HCT116 (cell line): ENCODE results near the gene SH2D3C. TPM values are rescaled to one million over a fixed set of nuclear protein-coding genes. Genes with fewer than 3 reads are reported as not detected.

ENCODE experiments used
- ATAC-seq: fragments of 200-7000 bp; cut with Tn5 transposase; 2 replicates; pipeline ENCODE4 v1.9.1; 2020; ENCODE audit warnings: mild to moderate bottlenecking, moderate library complexity
- BruUV-seq: library from RNA; stranded (reverse); fragments of 400-500 nt; replicated peaks from 2 replicates; lab custom pipeline; 2021; lab: Mats Ljungman, UMichigan
- CTCF ChIA-PET: fragments of 300-600 bp; sonication (Branson Sonifier 250); formaldehyde crosslinking; loops from one replicate; lab custom pipeline; 2021; ENCODE audit warnings: antibody characterized with exemption; lab: Charles Lee
- POLR2A ChIA-PET: fragments of 300-600, 350-600 bp; sonication (Branson Sonifier 250); formaldehyde crosslinking; loops from one replicate; lab custom pipeline; 2021; ENCODE audit warnings: antibody characterized with exemption; lab: Charles Lee
- RAD21 ChIA-PET, 2 experiments: fragments of 300-600 bp; sonication (Branson Sonifier 250); formaldehyde crosslinking; loops; one replicate each; lab custom pipeline; 2023; ENCODE audit warnings: low total read pairs in 2 of 2; ENCODE audit not compliant: uncharacterized antibody in 2 of 2, unreplicated experiment in 2 of 2, low non-redundant PET in 1 of 2; lab: Charles Lee
- DNase-seq: peaks from one replicate; pipeline ENCODE4 v3.0.0-alpha.2; 2010; ENCODE audit warnings: low read depth, low spot score
- H2AFZ ChIP-seq: fragments of 200-600 bp; shearing (Covaris generic), sonication (generic); 2 replicates; pipeline ENCODE4 v1.6.1; 2017; ENCODE audit warnings: low read depth, mixed run types, mixed read lengths, antibody characterized with exemption, low read length; ENCODE audit not compliant: poor library complexity, severe bottlenecking
- H3K27ac ChIP-seq: 2 replicates; pipeline ENCODE4 v1.5.1; 2012; ENCODE audit warnings: low read depth, low read length
- H3K27me3 ChIP-seq: fragments of 200-600 bp; sonication (generic); 2 replicates; pipeline ENCODE4 v1.6.1; 2016; ENCODE audit warnings: mixed run types, low read length, mixed read lengths; ENCODE audit not compliant: insufficient read depth
- H3K36me3 ChIP-seq, 2 experiments: fragments of 200-500 bp in 1 of 2; fragments of 200-600 bp in 1 of 2; sonication (Bioruptor generic) in 1 of 2; sonication (generic) in 1 of 2; 2 replicates each; pipeline versions ENCODE4 v1.5.1 to v1.6.1; 2014 to 2016; ENCODE audit warnings: low read length in 2 of 2, inconsistent platforms in 1 of 2, mixed read lengths in 1 of 2, mixed run types in 1 of 2; ENCODE audit not compliant: insufficient read depth in 2 of 2, control insufficient read depth in 1 of 2
- H3K4me1 ChIP-seq, 2 experiments: fragments of 200-600 bp in 1 of 2; sonication (generic) in 1 of 2; 2 replicates each; pipeline versions ENCODE4 v1.5.1 to v1.6.1; 2012 to 2017; ENCODE audit warnings: low read length in 2 of 2, inconsistent platforms in 1 of 2, mild to moderate bottlenecking in 1 of 2, mixed read lengths in 1 of 2, mixed run types in 1 of 2, moderate library complexity in 1 of 2; ENCODE audit not compliant: insufficient read depth in 2 of 2, control insufficient read depth in 1 of 2
- H3K4me2 ChIP-seq: fragments of 200-600 bp; sonication (generic); 2 replicates; pipeline ENCODE4 v1.6.1; 2017; ENCODE audit warnings: mixed run types, low read length, mixed read lengths
- H3K4me3 ChIP-seq, 2 experiments: fragments of 200-600 bp in 1 of 2; sonication (generic) in 1 of 2; replicated peaks in 1 of 2; 2 replicates each; pipeline ENCODE4 v1.5.1; 2011 to 2016; ENCODE audit warnings: low read length in 2 of 2, control low read depth in 1 of 2, low read depth in 1 of 2, mild to moderate bottlenecking in 1 of 2, mixed read lengths in 1 of 2, mixed run types in 1 of 2
- H3K79me2 ChIP-seq: fragments of 200-600 bp; sonication (generic); 2 replicates; pipeline ENCODE4 v1.6.1; 2017; ENCODE audit warnings: mild to moderate bottlenecking, mixed run types, low read length, moderate library complexity, mixed read lengths; ENCODE audit not compliant: insufficient read depth
- H3K9ac ChIP-seq: fragments of 200-600 bp; sonication (generic); 2 replicates; pipeline ENCODE4 v1.6.1; 2016; ENCODE audit warnings: low read length, mixed read lengths
- H3K9me2 ChIP-seq: fragments of 200-600 bp; sonication (generic), shearing (Covaris generic); 2 replicates; pipeline ENCODE4 v1.6.1; 2017; ENCODE audit warnings: mixed run types, mild to moderate bottlenecking, moderate library complexity; ENCODE audit not compliant: insufficient read depth
- H3K9me3 ChIP-seq, 2 experiments: fragments of 200-500 bp in 1 of 2; fragments of 200-600 bp in 1 of 2; sonication (Bioruptor generic) in 1 of 2; sonication (generic) in 1 of 2; 2 replicates each; pipeline ENCODE4 v1.6.1; 2014 to 2017; ENCODE audit warnings: low read length in 2 of 2, mixed read lengths in 2 of 2, inconsistent platforms in 1 of 2, low read depth in 1 of 2, mild to moderate bottlenecking in 1 of 2, mixed run types in 1 of 2, moderate library complexity in 1 of 2; ENCODE audit not compliant: control insufficient read depth in 1 of 2, insufficient read depth in 1 of 2
- H4K20me1 ChIP-seq: fragments of 200-600 bp; sonication (generic), shearing (Covaris generic); 2 replicates; pipeline ENCODE4 v1.6.1; 2017; ENCODE audit warnings: mixed run types, mild to moderate bottlenecking, moderate library complexity; ENCODE audit not compliant: insufficient read depth
- ATF3 ChIP-seq: IDR thresholded peaks from 2 replicates; pipeline ENCODE4 v1.6.1; 2012
- CBX3 ChIP-seq: IDR thresholded peaks from 2 replicates; pipeline ENCODE4 v1.6.1; 2012; ENCODE audit warnings: low read depth
- CEBPB ChIP-seq: IDR thresholded peaks from 2 replicates; pipeline ENCODE4 v1.6.1; 2012; ENCODE audit warnings: low read depth
- EGR1 ChIP-seq: IDR thresholded peaks from 2 replicates; pipeline ENCODE4 v1.6.1; 2012; ENCODE audit warnings: low read depth
- ELF1 ChIP-seq: IDR thresholded peaks from 2 replicates; pipeline ENCODE4 v1.6.1; 2012; ENCODE audit warnings: low read depth, borderline replicate concordance
- EZH2phosphoT487 ChIP-seq: fragments of 200-600 bp; IDR thresholded peaks from 2 replicates; pipeline ENCODE4 v1.6.1; 2018; ENCODE audit warnings: antibody characterized with exemption, borderline replicate concordance
- FOSL1 ChIP-seq: IDR thresholded peaks from 2 replicates; pipeline ENCODE4 v1.6.1; 2012; ENCODE audit warnings: low read depth
- JUND ChIP-seq: IDR thresholded peaks from 2 replicates; pipeline ENCODE4 v1.6.1; 2012
- POLR2A ChIP-seq: IDR thresholded peaks from 2 replicates; pipeline ENCODE4 v1.7.0; 2011; ENCODE audit warnings: borderline replicate concordance; ENCODE audit not compliant: insufficient read depth, insufficient read length; ENCODE audit errors: extremely low read depth
- POLR2AphosphoS5 ChIP-seq: IDR thresholded peaks from 2 replicates; pipeline ENCODE4 v1.6.1; 2011; ENCODE audit warnings: mild to moderate bottlenecking, low read depth, low read length, moderate library complexity
- RAD21 ChIP-seq: IDR thresholded peaks from 2 replicates; pipeline ENCODE4 v1.6.1; 2012; ENCODE audit warnings: low read depth, mild to moderate bottlenecking
- SIN3A ChIP-seq: IDR thresholded peaks from 2 replicates; pipeline ENCODE4 v1.6.1; 2012; ENCODE audit warnings: low read depth
- SP1 ChIP-seq: IDR thresholded peaks from 2 replicates; pipeline ENCODE4 v1.6.1; 2012; ENCODE audit warnings: low read depth
- SRF ChIP-seq: IDR thresholded peaks from 2 replicates; pipeline ENCODE4 v1.6.1; 2012; ENCODE audit warnings: low read depth
- YY1 ChIP-seq: IDR thresholded peaks from 2 replicates; pipeline ENCODE4 v1.6.1; 2011; ENCODE audit warnings: low read length, low read depth, moderate library complexity, mild to moderate bottlenecking; ENCODE audit not compliant: insufficient replicate concordance; ENCODE audit errors: extremely low read depth
- ZFX ChIP-seq: fragments of 450-650 bp; IDR thresholded peaks from 2 replicates; pipeline ENCODE4 v1.6.1; 2017
- intact Hi-C: fragments of 100-400 bp; cut with micrococcal nuclease; formaldehyde crosslinking; loops from 2 replicates; pipeline ENCODE4 v1.10.0; 2022
- total RNA-seq: library from RNA; stranded (reverse); gene quantifications from one replicate; pipeline ENCODE4 v1.2.1, GENCODE V29; 2021; ENCODE audit not compliant: unreplicated experiment
- TF ChIP-seq, protein P1 (sequence below): IDR thresholded peaks from 2 replicates; pipeline ENCODE4 v1.6.1; 2012; ENCODE audit warnings: low read depth
- TF ChIP-seq, protein P2 (sequence below), 3 experiments: fragments of 200-600 bp in 1 of 3; sonication (generic) in 1 of 3; IDR thresholded peaks in 2 of 3; conservative IDR thresholded peaks in 1 of 3; 2 replicates each; pipeline ENCODE4 v1.5.1; 2012 to 2017; ENCODE audit warnings: low read depth in 2 of 3, low read length in 2 of 3, antibody characterized with exemption in 1 of 3, borderline replicate concordance in 1 of 3, control low read depth in 1 of 3, mild to moderate bottlenecking in 1 of 3, mixed read lengths in 1 of 3, mixed run types in 1 of 3, moderate library complexity in 1 of 3; ENCODE audit not compliant: insufficient read depth in 1 of 3
- TF ChIP-seq, protein P3 (sequence below): IDR thresholded peaks from 2 replicates; pipeline ENCODE4 v1.6.1; 2011; ENCODE audit warnings: mild to moderate bottlenecking, low read length, moderate library complexity; ENCODE audit not compliant: insufficient replicate concordance; ENCODE audit errors: extremely low read depth

The SH2D3C gene
- total RNA-seq, 1 experiment from 2014 or later, result 1.3 TPM

DNA sequence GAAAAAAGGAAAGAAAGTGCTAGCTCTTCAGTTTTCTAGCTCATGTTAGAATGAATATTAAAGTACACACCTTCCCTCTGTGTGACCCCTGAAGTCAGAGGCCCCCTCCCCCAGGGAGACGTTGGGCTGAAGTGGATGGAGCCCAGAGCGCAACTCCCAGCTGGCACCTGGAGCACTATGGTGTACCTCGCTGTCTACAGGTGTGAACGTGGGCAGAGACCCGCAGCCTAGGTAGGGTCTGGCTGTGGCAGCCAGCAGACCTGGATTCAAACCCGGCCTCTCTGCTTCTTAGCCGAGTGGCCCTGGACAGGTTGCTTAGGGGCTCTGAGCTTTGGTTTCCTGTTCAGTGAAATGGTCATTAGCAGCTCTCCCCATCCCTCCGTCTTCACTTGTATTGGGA, 49.7 kb downstream of the SH2D3C start:
- Histone ChIP-seq H3K9me2 (no peaks in the 10 kb centered on the region), H3K27me3 (no peaks in the 10 kb centered on the region), H3K9ac (no peak overlapping the region), H3K27ac (no peak overlapping the region), H3K4me2 (no peak overlapping the region), H3K36me3 (no peaks in the 10 kb centered on the region), H3K9me3 (no peaks in the 10 kb centered on the region), H3K4me3 (no peak overlapping the region), H3K79me2 (no peaks in the 10 kb centered on the region), H2AFZ (no peak overlapping the region), H3K4me1 (peaks cover 21 to 23% of the 10 kb centered on the region in 2 experiments), H4K20me1 (no peaks in the 10 kb centered on the region)
- TF ChIP-seq CEBPB (no peak), CBX3 (no peak), SP1 (no peak), JUND (no peak), FOSL1 (no peak), POLR2AphosphoS5 (no peak), SIN3A (no peak), ELF1 (no peak), ZFX (no peak), EZH2phosphoT487 (no peak), YY1 (no peak), POLR2A (no peak), SRF (no peak), EGR1 (no peak), ATF3 (no peak), RAD21 (no peak)
- TF ChIP-seq, protein P1, sequence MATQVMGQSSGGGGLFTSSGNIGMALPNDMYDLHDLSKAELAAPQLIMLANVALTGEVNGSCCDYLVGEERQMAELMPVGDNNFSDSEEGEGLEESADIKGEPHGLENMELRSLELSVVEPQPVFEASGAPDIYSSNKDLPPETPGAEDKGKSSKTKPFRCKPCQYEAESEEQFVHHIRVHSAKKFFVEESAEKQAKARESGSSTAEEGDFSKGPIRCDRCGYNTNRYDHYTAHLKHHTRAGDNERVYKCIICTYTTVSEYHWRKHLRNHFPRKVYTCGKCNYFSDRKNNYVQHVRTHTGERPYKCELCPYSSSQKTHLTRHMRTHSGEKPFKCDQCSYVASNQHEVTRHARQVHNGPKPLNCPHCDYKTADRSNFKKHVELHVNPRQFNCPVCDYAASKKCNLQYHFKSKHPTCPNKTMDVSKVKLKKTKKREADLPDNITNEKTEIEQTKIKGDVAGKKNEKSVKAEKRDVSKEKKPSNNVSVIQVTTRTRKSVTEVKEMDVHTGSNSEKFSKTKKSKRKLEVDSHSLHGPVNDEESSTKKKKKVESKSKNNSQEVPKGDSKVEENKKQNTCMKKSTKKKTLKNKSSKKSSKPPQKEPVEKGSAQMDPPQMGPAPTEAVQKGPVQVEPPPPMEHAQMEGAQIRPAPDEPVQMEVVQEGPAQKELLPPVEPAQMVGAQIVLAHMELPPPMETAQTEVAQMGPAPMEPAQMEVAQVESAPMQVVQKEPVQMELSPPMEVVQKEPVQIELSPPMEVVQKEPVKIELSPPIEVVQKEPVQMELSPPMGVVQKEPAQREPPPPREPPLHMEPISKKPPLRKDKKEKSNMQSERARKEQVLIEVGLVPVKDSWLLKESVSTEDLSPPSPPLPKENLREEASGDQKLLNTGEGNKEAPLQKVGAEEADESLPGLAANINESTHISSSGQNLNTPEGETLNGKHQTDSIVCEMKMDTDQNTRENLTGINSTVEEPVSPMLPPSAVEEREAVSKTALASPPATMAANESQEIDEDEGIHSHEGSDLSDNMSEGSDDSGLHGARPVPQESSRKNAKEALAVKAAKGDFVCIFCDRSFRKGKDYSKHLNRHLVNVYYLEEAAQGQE, result no peak
- TF ChIP-seq, protein P2, sequence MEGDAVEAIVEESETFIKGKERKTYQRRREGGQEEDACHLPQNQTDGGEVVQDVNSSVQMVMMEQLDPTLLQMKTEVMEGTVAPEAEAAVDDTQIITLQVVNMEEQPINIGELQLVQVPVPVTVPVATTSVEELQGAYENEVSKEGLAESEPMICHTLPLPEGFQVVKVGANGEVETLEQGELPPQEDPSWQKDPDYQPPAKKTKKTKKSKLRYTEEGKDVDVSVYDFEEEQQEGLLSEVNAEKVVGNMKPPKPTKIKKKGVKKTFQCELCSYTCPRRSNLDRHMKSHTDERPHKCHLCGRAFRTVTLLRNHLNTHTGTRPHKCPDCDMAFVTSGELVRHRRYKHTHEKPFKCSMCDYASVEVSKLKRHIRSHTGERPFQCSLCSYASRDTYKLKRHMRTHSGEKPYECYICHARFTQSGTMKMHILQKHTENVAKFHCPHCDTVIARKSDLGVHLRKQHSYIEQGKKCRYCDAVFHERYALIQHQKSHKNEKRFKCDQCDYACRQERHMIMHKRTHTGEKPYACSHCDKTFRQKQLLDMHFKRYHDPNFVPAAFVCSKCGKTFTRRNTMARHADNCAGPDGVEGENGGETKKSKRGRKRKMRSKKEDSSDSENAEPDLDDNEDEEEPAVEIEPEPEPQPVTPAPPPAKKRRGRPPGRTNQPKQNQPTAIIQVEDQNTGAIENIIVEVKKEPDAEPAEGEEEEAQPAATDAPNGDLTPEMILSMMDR (IDR thresholded peaks at IDR 0.05 in 2 of 3, conservative IDR thresholded peaks at IDR 0.05 in 1 of 3; ENCODE audit: borderline replicate concordance in 1 of 3, insufficient read depth in 1 of 3, low read depth in 2 of 3, low read length in 2 of 3), result no peak
- TF ChIP-seq, protein P3, sequence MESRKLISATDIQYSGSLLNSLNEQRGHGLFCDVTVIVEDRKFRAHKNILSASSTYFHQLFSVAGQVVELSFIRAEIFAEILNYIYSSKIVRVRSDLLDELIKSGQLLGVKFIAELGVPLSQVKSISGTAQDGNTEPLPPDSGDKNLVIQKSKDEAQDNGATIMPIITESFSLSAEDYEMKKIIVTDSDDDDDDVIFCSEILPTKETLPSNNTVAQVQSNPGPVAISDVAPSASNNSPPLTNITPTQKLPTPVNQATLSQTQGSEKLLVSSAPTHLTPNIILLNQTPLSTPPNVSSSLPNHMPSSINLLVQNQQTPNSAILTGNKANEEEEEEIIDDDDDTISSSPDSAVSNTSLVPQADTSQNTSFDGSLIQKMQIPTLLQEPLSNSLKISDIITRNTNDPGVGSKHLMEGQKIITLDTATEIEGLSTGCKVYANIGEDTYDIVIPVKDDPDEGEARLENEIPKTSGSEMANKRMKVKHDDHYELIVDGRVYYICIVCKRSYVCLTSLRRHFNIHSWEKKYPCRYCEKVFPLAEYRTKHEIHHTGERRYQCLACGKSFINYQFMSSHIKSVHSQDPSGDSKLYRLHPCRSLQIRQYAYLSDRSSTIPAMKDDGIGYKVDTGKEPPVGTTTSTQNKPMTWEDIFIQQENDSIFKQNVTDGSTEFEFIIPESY, result no peak
- RAD21 ChIA-PET, result no interaction called here
- POLR2A ChIA-PET, result no interaction called here
- intact Hi-C loops, result no loop called here
- no peak for DNase-seq
- ATAC-seq, result no peak
- CTCF ChIA-PET, result no interaction called here
- no TSS peak for BruUV-seq
